HS-27A (cell line): ENCODE data around the gene ASPG.

Experiments
- DNase-seq: peaks from one replicate; pipeline ENCODE4 v3.0.0-alpha.2; 2012; ENCODE audit warnings: low read depth, missing footprints

ASPG gene

DNA sequence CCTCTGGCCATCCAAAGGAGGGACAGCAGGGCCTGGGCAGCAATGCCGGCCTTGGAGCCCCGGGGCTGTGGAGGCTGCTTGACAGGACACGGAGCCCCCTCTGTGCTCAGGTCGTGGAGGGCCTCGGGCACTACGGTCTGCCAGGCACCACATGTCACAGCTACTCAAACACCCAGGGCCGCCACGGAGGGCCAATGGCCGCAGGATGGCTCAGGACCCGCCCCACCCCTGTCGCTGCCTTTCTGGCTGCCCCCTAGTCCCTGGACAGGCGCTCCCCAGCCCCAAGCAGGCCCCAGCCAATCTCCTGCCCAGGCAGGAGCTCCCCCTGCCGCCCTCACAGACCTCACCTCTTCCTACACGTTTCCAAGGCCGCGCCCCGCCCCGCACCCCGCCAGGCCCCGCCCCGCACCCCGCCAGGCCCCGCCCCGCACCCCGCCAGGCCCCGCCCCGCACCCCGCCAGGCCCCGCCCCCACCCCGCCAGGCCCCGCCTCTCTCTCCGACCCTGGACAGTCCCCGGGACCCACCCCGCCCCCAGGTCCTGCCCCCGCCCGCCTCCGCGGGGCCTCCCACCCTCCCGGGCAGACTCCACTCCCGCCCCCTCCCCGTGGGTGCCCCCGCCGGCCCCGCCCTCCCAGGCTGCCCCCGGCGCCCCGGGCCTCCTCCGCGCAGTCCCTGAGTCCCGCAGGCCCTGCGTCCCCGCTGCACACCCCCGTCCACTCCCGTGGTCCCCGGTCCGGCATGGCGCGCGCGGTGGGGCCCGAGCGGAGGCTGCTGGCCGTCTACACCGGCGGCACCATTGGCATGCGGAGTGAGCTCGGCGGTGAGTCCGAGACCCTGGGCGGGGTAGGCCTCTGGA lies at the start of gene ASPG:
Gene ASPG (plus strand): TSS at position 669 of the 857 bp plus-strand sequence. CDS start 71 bp downstream, at position 740.
- no peak for DNase-seq

DNA sequence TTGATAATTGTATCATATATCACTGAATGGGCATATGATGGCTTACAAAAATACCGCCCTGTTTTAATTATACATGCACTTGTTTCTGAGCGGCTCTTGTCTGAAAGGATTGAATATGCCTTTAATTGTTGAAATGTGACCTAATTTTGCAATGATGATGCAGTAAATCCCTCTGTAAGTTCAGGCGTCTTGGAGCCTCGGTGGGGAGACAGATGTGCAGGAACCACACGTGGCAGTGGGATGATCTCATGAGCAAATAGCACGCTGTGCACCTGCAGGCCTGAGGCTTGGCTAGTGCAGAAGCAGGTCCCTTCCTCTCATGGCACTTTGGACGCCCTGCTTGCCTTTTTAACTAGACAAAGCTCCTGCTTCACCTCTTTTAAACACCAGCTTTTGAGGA lies 49.3 kb upstream of the ASPG start:
- DNase-seq = no peak

DNA sequence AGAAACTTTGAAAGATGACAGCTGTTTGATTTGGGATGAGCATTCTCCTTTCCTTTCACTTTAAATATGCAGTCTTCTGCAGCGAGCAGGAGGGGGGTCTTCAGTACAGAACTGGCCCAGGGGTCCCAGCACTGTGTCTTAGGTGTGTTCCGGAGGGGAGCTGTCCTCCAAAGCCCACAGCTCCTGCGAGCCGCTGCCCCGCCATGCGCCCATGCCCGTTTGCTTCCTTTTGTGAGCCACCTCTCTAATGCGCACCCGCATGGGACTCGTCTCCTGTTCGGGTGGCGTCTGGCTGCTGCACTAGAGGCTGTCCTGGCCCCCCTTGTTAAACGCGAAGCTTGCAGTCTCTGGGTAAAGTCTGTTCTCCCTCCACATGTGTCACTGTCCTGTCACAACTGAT lies 48.4 kb upstream of the ASPG start:
- DNase-seq = no peak

DNA sequence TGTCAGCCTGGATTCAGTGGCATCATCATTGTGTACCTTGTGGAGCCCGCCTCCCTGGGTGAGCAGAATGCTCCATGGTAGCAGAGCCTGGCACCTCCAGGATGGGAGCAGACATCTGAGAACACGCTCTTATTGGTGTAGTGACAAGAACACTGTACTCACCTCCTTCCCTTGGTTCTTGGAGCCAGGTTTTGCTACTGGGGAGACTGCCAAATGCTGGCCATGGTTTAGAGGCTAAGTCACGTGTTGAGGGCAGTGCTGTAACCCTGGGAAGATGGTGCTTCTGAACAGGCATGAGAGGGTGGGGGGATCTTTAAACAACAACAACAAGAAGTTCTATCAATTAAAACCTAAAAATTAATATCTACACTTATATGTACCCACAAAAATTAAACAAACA lies 47.6 kb upstream of the ASPG start:
- no peak for DNase-seq

DNA sequence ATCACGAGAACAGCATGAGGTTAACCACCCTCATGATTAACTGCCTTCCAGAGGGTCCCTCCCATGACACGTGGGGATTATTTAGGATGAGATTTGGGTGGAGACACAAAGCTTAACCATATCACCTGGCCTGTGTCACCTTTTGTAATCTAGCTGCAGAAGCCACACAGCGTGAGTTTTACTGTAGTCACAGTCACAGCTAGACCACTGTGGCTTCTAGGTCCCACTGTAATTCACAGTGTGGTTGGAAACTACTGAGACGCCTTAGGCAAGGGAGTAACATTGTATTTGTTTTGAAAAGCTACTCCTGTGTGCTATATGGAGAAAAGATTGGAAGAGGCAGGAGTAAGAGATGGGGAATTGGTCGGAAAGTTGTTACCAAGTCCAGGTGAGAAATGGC lies 46.3 kb upstream of the ASPG start:
- no peak for DNase-seq

DNA sequence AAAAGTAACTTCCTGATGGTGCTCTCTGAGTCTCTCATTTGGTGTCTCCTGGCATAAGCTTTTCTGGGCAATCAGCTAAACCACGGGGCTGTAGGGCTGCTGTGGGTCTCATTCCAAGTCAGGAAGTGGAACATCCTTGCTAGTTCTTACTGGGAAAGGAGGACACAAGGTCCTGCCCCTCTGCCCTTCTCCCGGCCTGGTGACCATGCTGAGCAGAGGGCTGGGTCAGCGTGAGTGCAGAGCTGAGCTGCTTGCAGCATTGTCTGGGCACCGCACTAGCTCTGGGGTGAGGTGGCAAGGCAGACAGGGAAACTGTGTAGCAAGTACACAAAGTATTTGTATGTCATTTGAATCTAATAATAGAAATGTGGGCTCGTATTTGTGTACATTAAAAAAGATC lies 45.0 kb upstream of the ASPG start:
- DNase-seq = no peak

DNA sequence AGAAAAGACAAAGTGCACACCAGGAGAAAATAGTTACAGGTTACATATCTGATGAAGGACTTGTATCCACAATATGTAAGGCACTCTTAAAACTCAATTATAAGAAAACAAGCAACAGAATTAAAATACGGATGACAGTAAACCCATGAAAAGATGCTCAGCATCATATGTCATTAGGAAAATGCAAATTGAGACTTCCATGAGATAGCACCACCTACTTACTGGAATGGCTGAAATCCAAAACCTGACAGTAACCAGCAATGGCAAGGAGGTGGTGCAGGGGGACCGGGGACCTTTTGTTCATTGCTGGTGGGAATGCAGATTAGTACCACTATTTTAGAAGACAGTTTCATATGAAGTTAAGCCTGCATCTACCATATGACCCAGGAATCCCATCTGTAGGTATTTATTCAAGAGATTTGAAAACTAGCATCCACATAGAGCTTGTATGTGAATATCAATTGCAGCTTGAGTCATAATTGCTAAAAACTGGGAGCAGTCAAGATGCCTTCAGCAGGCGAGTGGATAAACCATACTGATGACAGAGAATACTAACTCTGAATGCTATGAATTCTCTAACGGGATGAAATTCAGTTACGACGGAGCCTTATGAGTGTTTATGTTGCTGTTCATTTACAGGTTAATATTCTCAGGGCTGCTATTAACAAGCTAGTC lies 43.9 kb upstream of the ASPG start:
- DNase-seq = no peak

DNA sequence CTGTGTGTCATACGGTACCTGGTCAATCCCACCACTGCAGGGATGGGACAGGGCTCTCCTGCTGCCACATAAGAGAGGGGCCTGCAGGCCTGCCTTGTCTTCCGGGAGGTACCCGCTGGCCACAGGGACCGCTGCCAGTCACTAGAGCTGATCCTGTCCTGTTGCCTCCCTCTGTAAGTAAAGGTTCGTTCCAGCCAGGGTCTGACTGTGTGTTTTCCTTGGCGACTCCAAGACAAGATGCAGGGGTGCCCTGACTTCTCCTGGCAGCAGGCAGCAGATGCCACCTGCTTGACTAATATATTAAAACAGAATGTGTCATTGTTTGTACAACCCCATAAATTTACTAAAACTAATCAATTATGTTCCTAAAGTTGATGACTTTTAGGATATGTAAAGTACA lies 41.5 kb upstream of the ASPG start:
- DNase-seq = no peak

DNA sequence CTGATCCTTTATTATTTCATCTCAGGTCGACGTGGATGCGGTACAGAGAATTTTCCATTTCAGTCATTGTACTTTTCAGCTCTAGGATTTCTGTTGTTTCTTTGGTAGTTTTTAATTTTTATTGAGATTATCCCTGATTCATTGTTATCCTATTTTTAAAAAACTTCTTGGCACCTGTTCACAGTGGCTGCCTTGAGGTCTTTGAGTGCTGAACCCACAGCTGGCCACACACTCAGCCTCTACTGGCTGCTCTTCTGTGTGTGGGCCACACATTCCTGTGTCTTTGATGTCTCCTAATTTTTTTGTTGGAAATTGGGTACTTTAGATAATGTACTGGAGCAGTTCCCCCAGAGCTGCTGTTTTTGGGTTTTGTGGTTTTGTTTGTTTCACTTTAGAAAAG lies 37.7 kb upstream of the ASPG start:
- DNase-seq = no peak

DNA sequence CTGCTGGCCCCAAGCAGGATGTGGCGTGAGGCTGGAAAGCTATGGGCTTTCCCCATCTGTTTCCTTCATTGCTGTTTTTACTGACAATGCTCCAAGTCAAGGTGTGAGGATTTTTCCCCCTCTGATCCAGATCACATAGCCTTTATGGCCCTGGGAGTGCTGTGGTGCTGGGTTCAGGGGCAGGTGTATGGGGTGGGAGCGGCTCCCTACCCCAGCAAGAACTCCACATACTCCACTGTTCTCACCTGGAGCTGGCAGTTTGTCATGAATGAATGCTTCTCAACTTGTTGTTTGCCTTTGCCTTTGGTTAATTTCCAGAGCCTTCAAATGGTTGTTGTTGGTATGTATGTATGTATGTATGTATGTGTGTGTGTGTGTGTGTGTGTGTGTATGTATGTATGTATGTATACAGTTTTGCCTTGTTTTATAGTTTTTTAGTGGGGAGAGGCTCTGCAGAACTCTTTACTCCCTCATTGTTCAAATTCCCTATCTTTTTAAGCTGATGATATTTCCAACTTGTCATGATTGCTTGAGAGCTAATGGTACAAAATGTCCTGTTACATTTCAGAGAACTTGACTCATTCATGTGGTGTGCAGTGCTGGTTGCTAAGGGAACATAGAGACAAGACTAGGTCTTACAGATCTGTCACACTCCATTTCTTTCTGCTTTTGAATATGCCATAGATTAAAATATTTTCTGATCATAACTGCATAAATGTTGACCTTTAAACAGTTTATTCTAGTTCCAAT lies 36.6 kb upstream of the ASPG start:
- no peak for DNase-seq

DNA sequence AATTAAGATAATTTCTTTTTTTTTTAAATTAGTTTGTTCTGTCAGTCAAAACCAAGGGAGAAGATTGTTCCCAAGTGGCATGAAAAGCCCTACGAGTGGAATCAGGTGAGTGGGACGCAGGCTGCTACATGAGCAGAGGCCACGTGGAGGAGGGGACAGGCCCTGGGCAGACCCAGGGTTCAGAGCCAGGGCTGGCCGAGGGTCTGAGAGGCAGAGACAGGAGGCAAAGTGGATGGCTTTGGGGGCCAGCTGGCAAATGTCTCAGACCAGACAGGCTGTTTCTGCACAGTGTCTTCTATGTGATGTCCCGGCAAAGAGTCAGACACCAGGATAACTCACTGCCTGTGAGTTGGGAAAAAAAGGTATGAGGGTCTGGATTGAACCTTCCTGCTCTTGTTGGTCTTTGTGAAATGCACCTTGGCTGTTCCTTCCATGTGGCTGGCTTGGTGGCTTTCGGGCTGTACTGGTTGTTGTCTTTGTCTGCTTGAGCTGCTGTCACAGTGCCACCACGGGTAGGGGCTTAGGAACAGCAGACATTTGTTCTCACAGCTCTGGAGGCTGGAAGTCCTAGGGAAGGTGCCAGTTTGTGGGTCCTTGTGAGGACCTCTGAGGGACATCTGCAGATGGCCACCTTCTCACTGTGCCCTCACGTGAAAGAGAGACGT lies 35.8 kb upstream of the ASPG start:
- no peak for DNase-seq

DNA sequence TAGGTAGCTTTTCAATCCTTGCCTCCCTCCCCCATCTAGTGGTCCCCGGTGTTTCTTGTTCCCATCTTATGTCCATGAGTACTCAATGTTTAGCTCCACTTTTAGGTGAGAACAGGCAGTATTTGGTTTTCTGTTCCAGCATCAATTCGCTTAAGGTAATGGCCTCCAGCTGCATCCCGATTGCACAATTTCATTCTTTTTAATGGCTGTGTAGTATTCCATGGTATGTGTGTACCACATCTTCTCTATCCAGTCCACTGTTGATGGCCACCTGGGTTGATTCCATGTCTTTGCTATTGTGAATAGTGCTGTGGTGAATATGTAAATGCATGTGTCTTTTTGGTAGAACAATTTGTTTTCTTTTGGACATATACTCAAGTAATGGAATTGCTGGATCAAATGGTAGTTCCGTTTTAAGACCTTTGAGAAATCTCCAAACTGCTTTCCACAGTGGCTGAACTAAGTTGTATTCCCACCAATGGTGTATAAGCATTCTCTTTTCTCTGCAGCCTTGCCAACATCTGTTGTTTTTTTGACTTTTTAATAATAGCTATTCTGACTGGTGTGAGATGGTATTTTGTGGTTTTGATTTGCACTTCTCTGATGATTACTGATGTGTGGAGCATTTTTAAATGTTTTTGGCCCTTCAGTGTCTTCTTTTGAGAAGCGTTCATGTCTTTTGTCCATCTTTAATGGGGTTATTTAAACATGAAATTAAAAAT lies 34.2 kb upstream of the ASPG start:
- DNase-seq = no peak

DNA sequence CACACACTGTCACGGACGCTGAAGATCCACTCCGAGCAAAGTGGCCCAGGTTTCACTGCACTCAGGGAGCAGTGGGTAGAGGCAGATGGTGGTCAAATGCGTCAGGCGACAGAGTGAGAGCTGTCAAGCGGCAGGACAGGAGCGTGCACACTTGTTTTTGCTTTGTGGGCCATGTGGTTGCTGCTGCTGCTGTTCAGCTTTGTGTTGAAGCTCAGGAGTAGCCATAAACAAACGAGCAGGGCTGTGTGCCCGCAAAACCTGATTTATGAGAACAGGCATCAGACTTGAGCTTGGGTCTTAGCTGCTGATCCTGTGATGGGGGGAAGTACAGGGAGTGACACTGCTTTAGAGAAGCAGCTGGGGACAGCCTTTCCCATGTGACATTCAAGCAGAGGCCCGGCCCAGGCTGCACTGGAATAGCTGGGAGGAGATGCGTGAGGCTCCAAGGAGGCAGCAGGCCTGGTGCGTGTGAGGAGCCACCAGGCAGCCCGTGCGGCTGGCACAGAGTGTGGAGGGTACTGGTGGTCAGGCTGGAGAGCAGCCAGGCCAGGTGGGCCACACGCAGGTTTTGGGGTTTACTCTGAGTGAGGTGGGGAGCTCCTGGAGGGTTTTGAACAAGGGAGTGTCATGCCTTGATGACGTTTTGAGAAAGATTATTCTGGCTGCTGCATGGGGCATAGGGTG lies 31.1 kb upstream of the ASPG start:
- DNase-seq = no peak

DNA sequence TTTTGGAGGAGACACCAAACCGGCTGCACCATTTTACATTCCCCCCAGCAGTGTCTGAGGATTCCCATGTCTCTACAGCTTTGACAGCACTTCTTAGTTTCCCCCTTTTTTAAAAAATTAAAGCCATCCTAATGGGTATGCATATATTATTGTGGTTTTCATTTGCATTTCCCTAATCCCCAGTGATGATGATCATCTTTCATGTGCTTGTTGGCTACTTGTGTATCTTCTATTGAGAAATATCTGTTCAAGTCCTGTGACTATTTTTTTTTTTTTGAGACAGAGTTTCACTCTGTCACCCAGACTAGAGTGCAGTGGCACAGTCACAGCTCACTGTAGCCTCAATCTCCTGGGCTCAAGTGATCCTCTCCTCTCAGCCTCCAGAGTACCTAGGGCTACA lies 23.2 kb upstream of the ASPG start:
- no peak for DNase-seq

DNA sequence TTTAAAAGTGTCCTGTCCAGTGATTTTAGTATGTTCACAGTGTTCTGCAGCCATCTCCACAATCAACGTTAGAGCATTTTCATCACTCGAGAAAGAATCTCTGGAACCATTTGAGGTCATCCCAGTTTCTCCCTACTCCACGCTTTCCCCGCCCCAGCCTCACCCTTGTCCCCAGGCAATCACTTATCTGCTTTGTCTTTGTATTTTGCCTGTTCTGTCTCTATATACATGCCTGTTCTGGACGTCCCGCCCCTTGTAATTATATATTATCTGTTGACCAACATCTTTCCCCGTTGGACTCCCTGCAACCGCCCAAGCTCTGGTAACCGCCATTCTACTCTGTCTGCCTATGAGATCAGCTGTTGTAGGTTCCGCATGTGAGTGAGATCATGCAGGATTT lies 21.5 kb upstream of the ASPG start:
- no peak for DNase-seq

DNA sequence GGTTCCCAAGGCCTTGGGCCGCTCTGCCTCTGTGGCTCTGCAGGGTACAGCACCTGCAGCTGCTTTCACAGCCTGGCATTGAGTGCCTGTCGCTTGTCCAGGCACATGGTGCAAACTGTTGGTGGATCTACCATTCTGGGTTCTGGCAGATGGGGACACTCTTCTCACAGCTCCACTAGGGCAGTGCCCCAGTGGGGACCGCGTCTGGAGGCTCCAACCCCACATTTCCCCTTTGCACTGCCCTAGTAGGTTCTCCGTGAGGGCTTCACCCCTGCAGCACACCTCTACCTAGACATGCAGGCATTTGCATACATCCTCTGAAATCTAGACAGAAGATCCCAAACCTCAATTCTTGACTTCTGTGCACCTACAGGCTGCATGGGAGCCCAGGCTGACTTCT lies 19.2 kb upstream of the ASPG start:
- DNase-seq = no peak

DNA sequence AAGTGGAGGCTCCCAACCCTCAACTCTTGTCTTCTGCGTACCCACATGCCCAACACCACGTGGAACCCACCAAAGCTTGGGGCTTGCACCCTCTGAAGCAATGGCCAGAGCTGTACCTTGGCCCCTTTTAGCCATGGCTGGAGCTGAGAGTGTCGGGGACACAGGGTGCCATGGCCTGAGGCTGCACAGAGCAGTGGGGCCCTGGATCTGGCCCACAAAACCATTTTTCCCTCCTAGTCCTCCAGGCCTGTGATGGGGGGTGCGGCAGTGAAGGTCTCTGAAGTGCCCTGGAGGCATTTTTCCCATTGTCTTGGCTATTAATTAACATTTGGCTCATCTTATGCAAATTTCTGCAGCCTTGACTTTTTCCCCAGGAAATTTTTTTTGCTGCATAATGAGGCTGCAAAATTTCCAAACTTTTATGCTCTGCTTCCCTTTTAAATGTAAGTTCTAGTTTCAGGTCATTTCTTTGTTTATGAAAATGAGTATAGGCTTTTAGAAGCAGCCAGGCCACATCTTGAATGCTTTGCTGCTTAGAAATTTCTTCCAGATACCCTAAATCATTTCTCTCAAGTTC lies 18.7 kb upstream of the ASPG start:
- no peak for DNase-seq

DNA sequence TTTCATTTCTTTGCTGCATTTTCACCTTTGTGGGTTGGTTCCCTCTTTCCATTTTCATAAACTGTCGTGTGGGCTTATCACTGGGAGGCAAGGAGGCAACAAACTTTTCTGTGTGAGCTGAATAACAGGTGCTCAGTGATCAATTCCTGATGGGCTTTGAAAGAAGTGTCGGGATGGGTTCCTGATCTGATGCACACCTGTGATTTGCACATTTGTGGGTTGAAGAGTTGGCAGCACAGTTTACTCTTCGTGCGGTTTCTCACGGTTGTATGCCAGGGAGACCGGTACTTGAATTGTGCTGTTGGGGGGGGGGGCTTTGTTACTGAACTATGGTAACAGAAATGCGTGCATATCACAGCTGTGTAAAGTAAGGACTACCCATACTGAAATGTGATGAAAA lies 16.0 kb upstream of the ASPG start:
- no peak for DNase-seq

DNA sequence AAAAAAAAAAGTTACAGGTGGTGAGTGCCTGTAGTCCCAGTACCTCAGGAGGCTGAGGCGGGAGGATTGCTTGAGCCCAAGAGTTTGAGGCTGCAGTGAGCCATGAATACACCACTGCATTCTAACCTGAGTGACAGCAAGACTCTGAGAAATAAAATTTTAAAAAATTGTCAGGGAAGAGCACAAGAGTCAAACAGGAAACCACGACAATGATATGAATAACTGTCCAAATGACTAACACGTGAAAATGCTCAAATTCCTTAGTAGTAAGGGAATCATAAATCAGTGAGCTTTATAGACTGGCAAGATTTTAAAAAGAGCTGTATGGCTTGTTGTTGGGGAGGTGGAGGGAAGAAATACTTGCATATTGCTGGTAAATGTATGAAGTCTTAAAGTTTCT lies 12.9 kb upstream of the ASPG start:
- no peak for DNase-seq

DNA sequence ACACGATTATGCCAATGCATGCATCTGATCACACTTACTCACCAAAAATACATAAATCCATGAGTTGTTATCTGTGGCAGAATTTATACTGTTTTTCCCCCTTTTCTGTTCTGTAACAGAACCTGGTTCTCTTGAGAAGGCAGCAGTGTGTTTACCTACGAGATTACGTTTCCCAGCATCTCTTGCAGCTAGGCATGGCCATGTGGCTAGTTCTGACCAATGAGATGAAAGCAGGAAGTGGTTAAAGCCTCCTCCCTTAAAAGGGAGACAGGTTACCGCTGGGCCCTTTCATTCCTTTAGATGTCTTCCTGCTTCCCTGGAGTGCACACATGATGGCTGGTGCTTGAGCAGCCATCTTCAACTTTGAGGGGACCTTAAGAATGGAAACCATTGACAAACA lies 11.7 kb upstream of the ASPG start:
- no peak for DNase-seq
